Measurements from ENCODE around the gene LAMC2.
A peak's percentile ranks its signal among the peaks of the same experiment; 100 is the strongest.

LAMC2 gene

DNA sequence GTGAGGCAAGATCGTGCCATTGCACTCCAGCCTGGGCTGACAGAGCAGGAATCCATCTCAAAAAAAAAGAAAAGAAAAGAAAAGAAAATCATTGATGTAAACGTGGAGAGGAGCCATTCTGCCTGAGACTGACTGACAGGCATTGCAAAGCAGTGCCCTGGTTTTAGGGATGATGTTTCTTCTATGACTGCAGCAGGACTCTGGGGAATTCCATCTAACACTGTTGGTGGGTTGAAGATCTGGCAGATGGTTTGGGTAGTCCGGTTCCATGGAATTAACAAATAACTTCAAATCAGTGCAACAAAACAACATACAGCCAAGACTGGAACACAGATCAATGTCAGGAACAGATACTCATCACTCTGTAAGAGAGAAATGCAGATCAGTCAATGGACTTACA, 17.8 kb upstream of the LAMC2 start:
- Histone ChIP-seq H3K27ac (ENCODE audit: low read length) (no peak overlapping the region), H3K4me3 (ENCODE audit: low read depth in 1 of 2, low read length in 2 of 2) (no peak overlapping the region), H3K36me3 (ENCODE audit: control insufficient read depth in 1 of 2, insufficient read depth in 2 of 2, low read length in 2 of 2) (no peaks in the 10 kb centered on the region), H3K9me3 (ENCODE audit: control insufficient read depth in 1 of 2, low read length in 2 of 2) (no peaks in the 10 kb centered on the region), H3K27me3 (ENCODE audit: low read depth, low read length) (no peaks in the 10 kb centered on the region), H3K4me1 (ENCODE audit: control insufficient read depth in 1 of 2, insufficient read depth in 2 of 2, low read length in 2 of 2) (no peaks in the 10 kb centered on the region)

DNA sequence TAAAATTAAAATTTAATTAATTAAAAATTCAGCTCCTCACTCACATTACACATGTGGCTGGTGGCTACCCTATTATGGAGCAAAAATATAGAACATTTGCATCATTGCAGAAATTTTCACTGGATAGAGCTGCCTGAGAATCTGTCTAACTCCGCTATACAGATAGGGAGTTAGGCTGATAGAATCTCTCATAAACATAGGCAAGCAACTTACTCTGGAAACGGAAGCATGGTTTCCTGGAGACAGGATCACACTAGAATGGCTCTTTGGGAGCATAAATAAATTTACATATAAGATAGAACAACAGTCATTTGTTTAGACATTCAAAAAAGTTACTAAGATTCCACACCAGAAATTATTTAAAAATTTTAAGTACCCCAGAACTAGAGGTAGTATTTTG, 12.2 kb upstream of the LAMC2 start:
- H3K36me3 ChIP-seq (ENCODE audit: control insufficient read depth in 1 of 2, insufficient read depth in 2 of 2, low read length in 2 of 2), result no peaks in the 10 kb centered on the region
- H3K27ac ChIP-seq (ENCODE audit: low read length), result no peak overlapping the region
- no peaks in the 10 kb centered on the region for H3K27me3 ChIP-seq (ENCODE audit: low read depth, low read length)
- no peak overlapping the region for H3K4me3 ChIP-seq (ENCODE audit: low read depth in 1 of 2, low read length in 2 of 2)
- H3K4me1 ChIP-seq (ENCODE audit: control insufficient read depth in 1 of 2, insufficient read depth in 2 of 2, low read length in 2 of 2), result no peaks in the 10 kb centered on the region
- no peaks in the 10 kb centered on the region for H3K9me3 ChIP-seq (ENCODE audit: control insufficient read depth in 1 of 2, low read length in 2 of 2)

DNA sequence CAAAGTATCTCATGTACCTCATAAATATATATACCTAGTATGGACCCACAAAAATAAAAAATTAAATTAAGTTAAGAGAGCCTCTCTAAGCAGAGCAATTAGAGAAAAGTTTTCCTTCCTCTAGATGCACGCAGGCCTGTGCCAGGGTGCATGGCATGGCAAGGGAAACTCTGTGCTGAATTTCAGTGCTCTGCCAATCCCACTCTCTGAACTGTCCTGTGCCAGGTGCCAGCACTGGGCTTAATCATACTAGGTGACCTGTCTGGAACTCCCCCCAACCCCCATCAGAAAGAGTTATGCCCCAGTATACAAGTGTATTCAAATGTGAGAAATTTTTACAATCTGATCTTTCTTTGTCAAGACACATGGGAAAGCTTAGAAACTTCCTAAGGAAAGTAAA, 10.4 kb upstream of the LAMC2 start:
- no peaks in the 10 kb centered on the region for H3K9me3 ChIP-seq (ENCODE audit: control insufficient read depth in 1 of 2, low read length in 2 of 2)
- H3K27me3 ChIP-seq (ENCODE audit: low read depth, low read length), result no peaks in the 10 kb centered on the region
- no peak overlapping the region for H3K4me3 ChIP-seq (ENCODE audit: low read depth in 1 of 2, low read length in 2 of 2)
- peaks cover 0 to 5% of the 10 kb centered on the region in 2 donors for H3K36me3 ChIP-seq (ENCODE audit: control insufficient read depth in 1 of 2, insufficient read depth in 2 of 2, low read length in 2 of 2)
- no peak overlapping the region for H3K27ac ChIP-seq (ENCODE audit: low read length)
- H3K4me1 ChIP-seq (ENCODE audit: control insufficient read depth in 1 of 2, insufficient read depth in 2 of 2, low read length in 2 of 2), result peaks cover 0 to 6% of the 10 kb centered on the region in 2 donors

DNA sequence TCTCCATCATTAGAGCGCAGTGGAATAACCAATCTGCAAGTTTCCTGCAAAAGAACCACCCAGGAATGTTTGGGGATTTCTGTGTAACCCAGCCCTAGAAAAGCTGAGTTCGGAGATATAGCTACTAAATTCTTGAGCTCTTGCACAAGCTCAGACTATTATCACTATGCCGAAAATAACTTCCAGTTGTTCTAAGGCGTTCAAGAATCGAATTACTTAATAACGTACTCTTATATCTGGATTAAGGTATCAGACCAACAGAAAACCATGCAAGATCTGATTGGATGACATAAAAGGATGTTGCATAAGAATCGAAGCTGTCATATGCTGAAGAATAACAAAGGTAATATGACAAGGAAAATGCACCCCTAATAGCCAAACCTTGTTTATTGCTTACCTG, 7.5 kb upstream of the LAMC2 start:
- H3K4me3 ChIP-seq (ENCODE audit: low read depth in 1 of 2, low read length in 2 of 2), result no peak overlapping the region
- H3K9me3 ChIP-seq (ENCODE audit: control insufficient read depth in 1 of 2, low read length in 2 of 2), result no peaks in the 10 kb centered on the region
- H3K4me1 ChIP-seq (ENCODE audit: control insufficient read depth in 1 of 2, insufficient read depth in 2 of 2, low read length in 2 of 2), result peaks cover 0 to 10% of the 10 kb centered on the region in 2 donors
- peaks cover 0 to 9% of the 10 kb centered on the region in 2 donors for H3K36me3 ChIP-seq (ENCODE audit: control insufficient read depth in 1 of 2, insufficient read depth in 2 of 2, low read length in 2 of 2)
- no peaks in the 10 kb centered on the region for H3K27me3 ChIP-seq (ENCODE audit: low read depth, low read length)
- no peak overlapping the region for H3K27ac ChIP-seq (ENCODE audit: low read length)

DNA sequence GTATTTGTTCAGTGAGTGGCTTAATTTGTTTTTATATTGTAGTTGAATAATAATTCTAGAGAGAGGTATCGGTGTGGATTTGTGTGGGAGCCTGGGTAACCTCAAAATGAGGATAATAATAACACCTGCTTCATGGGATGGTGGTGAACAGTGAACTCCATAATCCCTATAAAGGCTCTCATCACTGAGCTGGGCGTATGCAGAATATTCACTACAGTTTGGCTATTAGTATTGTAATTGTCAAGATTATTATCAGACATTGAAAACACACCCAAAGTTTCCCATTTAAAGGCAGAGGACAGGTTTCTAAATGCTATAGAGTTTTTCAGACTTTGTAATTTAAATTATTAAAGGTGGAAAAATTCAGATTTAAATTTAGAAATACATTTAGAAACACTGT, 7.0 kb upstream of the LAMC2 start:
- Histone ChIP-seq H3K4me3 (ENCODE audit: low read depth in 1 of 2, low read length in 2 of 2) (no peak overlapping the region), H3K27ac (ENCODE audit: low read length) (no peak overlapping the region), H3K9me3 (ENCODE audit: control insufficient read depth in 1 of 2, low read length in 2 of 2) (no peaks in the 10 kb centered on the region), H3K36me3 (ENCODE audit: control insufficient read depth in 1 of 2, insufficient read depth in 2 of 2, low read length in 2 of 2) (peaks cover 0 to 9% of the 10 kb centered on the region in 2 donors), H3K27me3 (ENCODE audit: low read depth, low read length) (no peaks in the 10 kb centered on the region), H3K4me1 (ENCODE audit: control insufficient read depth in 1 of 2, insufficient read depth in 2 of 2, low read length in 2 of 2) (peaks cover 0 to 10% of the 10 kb centered on the region in 2 donors)

DNA sequence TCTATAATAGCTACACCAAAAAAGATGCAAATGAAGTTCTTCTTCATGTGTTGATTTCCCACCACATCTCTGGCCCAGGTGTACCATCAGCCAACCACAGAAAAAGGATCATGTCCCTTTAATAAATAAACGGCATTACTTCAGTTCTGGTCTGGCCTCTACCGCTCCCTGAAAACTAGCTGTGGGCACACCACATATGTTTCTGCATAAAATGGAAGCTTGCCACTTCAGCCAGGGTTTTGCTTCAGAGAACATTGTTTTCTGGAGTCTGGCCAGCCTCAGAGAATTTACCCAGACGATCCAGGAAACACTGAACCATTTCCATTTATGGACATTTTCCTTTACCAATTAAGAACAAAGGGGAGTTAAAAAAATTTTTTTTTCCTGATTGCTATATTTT, 5.8 kb upstream of the LAMC2 start:
- no peaks in the 10 kb centered on the region for H3K9me3 ChIP-seq (ENCODE audit: control insufficient read depth in 1 of 2, low read length in 2 of 2)
- H3K27ac ChIP-seq (ENCODE audit: low read length), result peak overlapping the region; percentile 35
- H3K4me1 ChIP-seq (ENCODE audit: control insufficient read depth in 1 of 2, insufficient read depth in 2 of 2, low read length in 2 of 2), result peaks cover 0 to 10% of the 10 kb centered on the region in 2 donors
- H3K36me3 ChIP-seq (ENCODE audit: control insufficient read depth in 1 of 2, insufficient read depth in 2 of 2, low read length in 2 of 2), result peaks cover 0 to 9% of the 10 kb centered on the region in 2 donors
- no peak overlapping the region for H3K4me3 ChIP-seq (ENCODE audit: low read depth in 1 of 2, low read length in 2 of 2)
- H3K27me3 ChIP-seq (ENCODE audit: low read depth, low read length), result no peaks in the 10 kb centered on the region

DNA sequence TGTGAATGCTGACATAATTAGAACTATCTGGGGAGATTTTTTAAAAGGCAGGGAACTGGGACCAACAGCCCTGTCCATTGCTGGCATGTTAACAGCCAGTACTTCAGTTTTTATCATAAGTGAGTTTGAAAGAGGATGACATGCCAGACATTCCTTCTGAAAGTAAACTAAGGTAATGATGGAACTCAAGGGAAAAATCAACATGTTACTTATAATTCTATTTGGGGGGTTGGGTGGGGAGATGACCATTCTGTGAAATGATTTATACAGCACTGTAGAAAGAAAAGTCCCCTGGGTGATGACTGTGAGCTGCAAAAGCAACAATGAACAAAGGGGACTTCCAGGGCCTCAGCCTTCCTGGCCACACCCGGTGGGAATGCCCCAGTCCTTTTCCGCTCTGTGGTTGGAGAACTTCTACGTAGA, 5.4 kb upstream of the LAMC2 start:
- Histone ChIP-seq H3K36me3 (ENCODE audit: control insufficient read depth in 1 of 2, insufficient read depth in 2 of 2, low read length in 2 of 2) (peaks cover 0 to 9% of the 10 kb centered on the region in 2 donors), H3K4me1 (ENCODE audit: control insufficient read depth in 1 of 2, insufficient read depth in 2 of 2, low read length in 2 of 2) (peaks cover 0 to 10% of the 10 kb centered on the region in 2 donors), H3K9me3 (ENCODE audit: control insufficient read depth in 1 of 2, low read length in 2 of 2) (no peaks in the 10 kb centered on the region), H3K4me3 (ENCODE audit: low read depth in 1 of 2, low read length in 2 of 2) (no peak overlapping the region), H3K27ac (ENCODE audit: low read length) (peak overlapping the region; percentile 35), H3K27me3 (ENCODE audit: low read depth, low read length) (no peaks in the 10 kb centered on the region)

DNA sequence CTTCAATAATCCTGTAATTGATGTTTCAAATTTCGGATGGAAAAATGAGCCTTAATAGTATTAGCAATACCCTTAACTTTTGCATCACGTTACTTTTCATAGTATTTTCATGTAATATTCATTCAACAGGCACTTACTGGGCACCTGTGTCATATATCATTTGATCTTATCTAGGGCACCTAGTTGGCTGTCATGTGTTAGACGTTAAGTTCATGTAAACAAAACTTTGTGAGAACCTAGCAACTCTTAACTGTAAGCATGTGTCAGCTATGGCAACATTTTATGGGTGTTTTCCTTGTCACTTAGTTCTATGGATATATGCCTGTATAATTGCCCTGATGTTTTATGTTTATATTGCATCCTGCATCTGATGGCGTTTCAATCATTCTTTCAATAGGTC, 777 bp downstream of the LAMC2 start:
- peaks cover 0 to 6% of the 10 kb centered on the region in 2 donors for H3K4me1 ChIP-seq (ENCODE audit: control insufficient read depth in 1 of 2, insufficient read depth in 2 of 2, low read length in 2 of 2)
- peak overlapping the region in 1 of 2 donors; percentile 14 for H3K4me3 ChIP-seq (ENCODE audit: low read depth in 1 of 2, low read length in 2 of 2)
- H3K9me3 ChIP-seq (ENCODE audit: control insufficient read depth in 1 of 2, low read length in 2 of 2), result no peaks in the 10 kb centered on the region
- no peaks in the 10 kb centered on the region for H3K27me3 ChIP-seq (ENCODE audit: low read depth, low read length)
- H3K27ac ChIP-seq (ENCODE audit: low read length), result no peak overlapping the region
- no peaks in the 10 kb centered on the region for H3K36me3 ChIP-seq (ENCODE audit: control insufficient read depth in 1 of 2, insufficient read depth in 2 of 2, low read length in 2 of 2)

DNA sequence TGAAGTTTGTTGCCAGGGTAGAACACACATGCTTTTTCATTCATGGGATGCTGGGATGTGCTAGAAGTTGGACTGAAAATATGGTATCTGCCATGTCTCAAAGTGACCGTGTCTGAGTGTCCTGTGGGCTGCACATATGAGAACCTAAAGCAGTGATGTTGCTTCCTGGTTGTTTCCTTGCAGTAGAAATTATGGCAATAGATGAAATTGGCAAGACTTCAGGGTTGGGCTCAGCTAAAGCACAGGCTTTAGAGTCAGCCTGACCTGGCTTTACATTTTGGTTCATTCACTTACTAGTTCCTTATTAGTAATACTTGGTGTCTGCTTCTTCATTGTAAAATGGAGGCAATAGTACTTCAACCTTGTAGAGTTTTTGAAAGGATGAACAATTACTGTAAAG, 2.2 kb downstream of the LAMC2 start:
- H3K36me3 ChIP-seq (ENCODE audit: control insufficient read depth in 1 of 2, insufficient read depth in 2 of 2, low read length in 2 of 2), result no peaks in the 10 kb centered on the region
- H3K27me3 ChIP-seq (ENCODE audit: low read depth, low read length), result no peaks in the 10 kb centered on the region
- H3K4me1 ChIP-seq (ENCODE audit: control insufficient read depth in 1 of 2, insufficient read depth in 2 of 2, low read length in 2 of 2), result peaks cover 0 to 6% of the 10 kb centered on the region in 2 donors
- H3K27ac ChIP-seq (ENCODE audit: low read length), result no peak overlapping the region
- no peak overlapping the region for H3K4me3 ChIP-seq (ENCODE audit: low read depth in 1 of 2, low read length in 2 of 2)
- H3K9me3 ChIP-seq (ENCODE audit: control insufficient read depth in 1 of 2, low read length in 2 of 2), result no peaks in the 10 kb centered on the region

DNA sequence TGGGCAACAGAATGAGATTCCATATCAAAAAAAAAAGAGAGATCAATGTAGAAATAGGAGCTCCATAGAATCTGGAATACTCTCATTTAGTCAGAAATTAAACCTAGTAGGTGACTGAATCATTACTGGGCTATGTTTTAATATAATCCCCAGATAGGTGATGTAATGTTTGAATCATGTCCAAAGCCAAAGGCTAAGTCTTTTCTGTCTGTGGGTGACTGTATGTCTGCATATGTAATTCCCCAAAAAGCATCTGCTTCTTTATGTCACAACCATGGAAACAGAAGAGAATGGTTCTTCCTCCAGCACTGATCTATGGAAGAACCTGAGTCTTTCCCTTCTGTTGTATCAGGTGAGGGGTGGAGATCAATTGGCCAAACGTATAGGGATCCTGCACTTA, 5.8 kb downstream of the LAMC2 start:
- Histone ChIP-seq H3K9me3 (ENCODE audit: control insufficient read depth in 1 of 2, low read length in 2 of 2) (no peaks in the 10 kb centered on the region), H3K27ac (ENCODE audit: low read length) (no peak overlapping the region), H3K4me3 (ENCODE audit: low read depth in 1 of 2, low read length in 2 of 2) (no peak overlapping the region), H3K36me3 (ENCODE audit: control insufficient read depth in 1 of 2, insufficient read depth in 2 of 2, low read length in 2 of 2) (no peaks in the 10 kb centered on the region), H3K4me1 (ENCODE audit: control insufficient read depth in 1 of 2, insufficient read depth in 2 of 2, low read length in 2 of 2) (peaks cover 0 to 4% of the 10 kb centered on the region in 2 donors), H3K27me3 (ENCODE audit: low read depth, low read length) (no peaks in the 10 kb centered on the region)

DNA sequence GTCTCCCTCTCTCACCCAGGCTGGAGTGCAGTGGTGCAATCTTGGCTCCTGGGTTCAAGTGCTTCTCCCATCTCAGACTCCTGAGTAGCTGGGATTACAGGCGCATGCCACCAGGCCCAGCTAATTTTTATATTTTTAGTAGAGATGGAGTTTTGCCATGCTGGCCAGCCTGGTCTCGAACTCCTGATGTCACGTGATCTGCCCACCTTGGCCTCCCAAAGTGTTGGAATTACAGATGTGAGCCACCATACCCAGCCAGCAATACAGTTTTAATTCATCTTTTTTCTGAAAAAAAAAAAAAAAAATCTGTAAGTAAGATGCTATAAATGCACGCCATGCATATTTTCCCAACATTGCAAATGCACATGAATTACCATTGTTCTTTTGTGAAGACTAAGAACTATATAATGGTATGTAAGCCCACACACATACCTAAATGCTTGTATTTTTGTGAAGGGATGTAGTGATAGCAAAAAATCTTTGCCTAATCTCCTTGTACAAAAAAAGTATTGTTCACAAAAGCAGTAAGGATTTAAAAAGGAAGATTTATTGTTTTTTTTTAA, 8.0 kb downstream of the LAMC2 start:
- H3K36me3 ChIP-seq (ENCODE audit: control insufficient read depth in 1 of 2, insufficient read depth in 2 of 2, low read length in 2 of 2), result no peaks in the 10 kb centered on the region
- no peaks in the 10 kb centered on the region for H3K9me3 ChIP-seq (ENCODE audit: control insufficient read depth in 1 of 2, low read length in 2 of 2)
- H3K4me1 ChIP-seq (ENCODE audit: control insufficient read depth in 1 of 2, insufficient read depth in 2 of 2, low read length in 2 of 2), result peaks cover 0 to 4% of the 10 kb centered on the region in 2 donors
- no peak overlapping the region for H3K27ac ChIP-seq (ENCODE audit: low read length)
- no peaks in the 10 kb centered on the region for H3K27me3 ChIP-seq (ENCODE audit: low read depth, low read length)
- no peak overlapping the region for H3K4me3 ChIP-seq (ENCODE audit: low read depth in 1 of 2, low read length in 2 of 2)

DNA sequence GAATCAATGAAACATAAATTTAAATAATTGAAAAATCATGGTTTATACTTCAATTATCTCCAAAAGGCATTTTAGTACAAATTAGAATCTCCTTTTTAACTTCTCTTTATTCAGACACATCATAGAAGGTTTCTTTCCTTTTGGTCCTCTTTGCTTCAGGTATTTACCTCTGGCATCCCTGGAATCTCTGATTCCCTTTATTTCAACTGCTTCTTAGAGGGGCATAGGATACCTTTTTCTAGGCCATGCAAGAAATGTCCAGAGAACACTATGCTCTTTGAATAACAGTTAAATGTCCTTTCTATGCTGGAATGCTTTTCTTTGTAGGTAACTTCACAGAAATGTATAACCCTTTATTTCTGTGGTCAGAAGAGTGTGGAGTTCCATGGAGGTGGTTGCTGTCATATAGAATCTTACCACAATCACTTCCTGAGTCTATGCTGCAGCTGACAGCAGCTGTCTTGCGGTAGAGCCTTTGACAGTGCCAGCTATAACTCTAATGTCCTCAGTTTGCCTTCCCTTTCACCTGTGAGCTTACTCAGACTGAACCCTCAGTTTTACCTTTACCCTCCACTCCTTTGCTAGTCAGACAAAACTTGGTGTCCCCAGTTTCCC, 8.6 kb downstream of the LAMC2 start:
- Histone ChIP-seq H3K4me3 (ENCODE audit: low read depth in 1 of 2, low read length in 2 of 2) (no peak overlapping the region), H3K27me3 (ENCODE audit: low read depth, low read length) (no peaks in the 10 kb centered on the region), H3K4me1 (ENCODE audit: control insufficient read depth in 1 of 2, insufficient read depth in 2 of 2, low read length in 2 of 2) (peaks cover 0 to 4% of the 10 kb centered on the region in 2 donors), H3K36me3 (ENCODE audit: control insufficient read depth in 1 of 2, insufficient read depth in 2 of 2, low read length in 2 of 2) (no peaks in the 10 kb centered on the region), H3K27ac (ENCODE audit: low read length) (no peak overlapping the region), H3K9me3 (ENCODE audit: control insufficient read depth in 1 of 2, low read length in 2 of 2) (no peaks in the 10 kb centered on the region)

Measured in muscle layer of duodenum (tissue), 2 donors.